Measurements from ENCODE around the gene ZNF618. TPM values are rescaled to one million over a fixed set of nuclear protein-coding genes. Genes with fewer than 3 reads are reported as not detected.

Gene ZNF618
- total RNA-seq, 2 donors from 2014 or later: 16.6 to 24.9 TPM

GRCh38 chr9:113898596-113898995 is 22.5 kb downstream of the ZNF618 start:
- peaks cover 8% of the 10 kb centered on the region for H3K9me3 ChIP-seq
- peaks cover 0 to 20% of the 10 kb centered on the region in 2 donors for H3K4me1 ChIP-seq (ENCODE audit: control insufficient read depth in 1 of 2, low read depth in 2 of 2)
- DNase-seq (ENCODE audit: low spot score) (no peak), ATAC-seq (ENCODE audit: insufficient number of reproducible peaks, low FRiP score, low read depth) (no peak)
- no peak overlapping the region for H3K27ac ChIP-seq
- H3K36me3 ChIP-seq: no peaks in the 10 kb centered on the region
- no peak overlapping the region for H3K4me3 ChIP-seq
- TF ChIP-seq CTCF (IDR thresholded peaks at IDR 0.05): no peak
- no peaks in the 10 kb centered on the region for H3K27me3 ChIP-seq (replicated peaks; ENCODE audit: insufficient read depth)

DNA sequence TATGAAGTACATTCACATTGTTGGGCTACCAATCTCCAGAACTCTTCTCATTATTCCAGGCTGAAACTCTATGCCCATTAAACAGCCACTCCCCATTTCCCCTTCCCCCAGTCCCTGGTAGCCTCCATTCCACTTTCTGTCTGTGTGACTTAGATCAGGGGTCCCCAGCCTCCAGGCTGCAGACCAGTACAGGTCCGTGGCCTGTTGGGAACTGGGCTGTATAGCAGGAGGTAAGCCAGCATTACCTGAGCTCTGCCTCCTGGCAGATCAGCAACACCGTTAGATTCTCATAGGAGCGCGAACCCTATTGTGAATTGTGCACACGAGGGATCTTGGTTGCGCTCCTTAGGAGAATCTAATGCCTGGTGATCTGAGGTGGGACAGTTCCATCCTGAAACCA is 23.1 kb downstream of the ZNF618 start:
- Histone ChIP-seq H3K27ac (no peak overlapping the region), H3K36me3 (no peaks in the 10 kb centered on the region), H3K4me3 (no peak overlapping the region), H3K27me3 (replicated peaks; ENCODE audit: insufficient read depth) (no peaks in the 10 kb centered on the region), H3K4me1 (ENCODE audit: control insufficient read depth in 1 of 2, low read depth in 2 of 2) (peaks cover 0 to 25% of the 10 kb centered on the region in 2 donors), H3K9me3 (peaks cover 9% of the 10 kb centered on the region)
- no peak for ATAC-seq (ENCODE audit: insufficient number of reproducible peaks, low FRiP score, low read depth)
- DNase-seq (ENCODE audit: low spot score): no peak
- no peak for TF ChIP-seq CTCF (IDR thresholded peaks at IDR 0.05)

DNA sequence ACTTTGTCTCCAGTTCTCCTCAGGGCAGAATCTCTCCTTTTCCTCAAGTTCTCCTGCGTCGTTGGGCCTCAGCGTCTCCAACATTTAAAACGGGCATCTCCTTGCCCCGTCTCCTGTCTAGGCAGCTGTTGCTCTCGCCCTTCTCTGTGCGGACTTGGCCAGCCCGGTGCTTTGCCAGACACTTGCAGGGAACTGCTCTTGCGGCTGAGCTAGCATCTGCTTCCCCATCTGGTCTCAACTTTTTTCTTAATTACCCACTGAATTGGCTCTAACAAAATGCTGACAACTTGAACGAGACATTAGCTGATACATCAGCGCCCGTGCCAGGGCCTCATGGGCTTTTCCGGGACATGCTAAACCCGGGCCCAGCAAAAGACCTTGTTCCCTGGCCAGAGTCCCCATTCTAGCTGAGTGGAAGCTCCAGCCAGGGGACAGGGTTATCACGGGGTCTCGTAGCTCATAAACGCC is 25.1 kb downstream of the ZNF618 start:
- no peak for ATAC-seq (ENCODE audit: insufficient number of reproducible peaks, low FRiP score, low read depth)
- no peak overlapping the region for H3K4me3 ChIP-seq
- no peak for DNase-seq (ENCODE audit: low spot score)
- H3K4me1 ChIP-seq (ENCODE audit: control insufficient read depth in 1 of 2, low read depth in 2 of 2): peaks cover under 1 to 31% of the 10 kb centered on the region in 2 donors
- no peak for TF ChIP-seq CTCF (IDR thresholded peaks at IDR 0.05)
- no peaks in the 10 kb centered on the region for H3K36me3 ChIP-seq
- H3K27me3 ChIP-seq (replicated peaks; ENCODE audit: insufficient read depth): no peaks in the 10 kb centered on the region
- peak overlapping the region; percentile 33 to 47 for H3K27ac ChIP-seq
- H3K9me3 ChIP-seq: peaks cover 9% of the 10 kb centered on the region

DNA sequence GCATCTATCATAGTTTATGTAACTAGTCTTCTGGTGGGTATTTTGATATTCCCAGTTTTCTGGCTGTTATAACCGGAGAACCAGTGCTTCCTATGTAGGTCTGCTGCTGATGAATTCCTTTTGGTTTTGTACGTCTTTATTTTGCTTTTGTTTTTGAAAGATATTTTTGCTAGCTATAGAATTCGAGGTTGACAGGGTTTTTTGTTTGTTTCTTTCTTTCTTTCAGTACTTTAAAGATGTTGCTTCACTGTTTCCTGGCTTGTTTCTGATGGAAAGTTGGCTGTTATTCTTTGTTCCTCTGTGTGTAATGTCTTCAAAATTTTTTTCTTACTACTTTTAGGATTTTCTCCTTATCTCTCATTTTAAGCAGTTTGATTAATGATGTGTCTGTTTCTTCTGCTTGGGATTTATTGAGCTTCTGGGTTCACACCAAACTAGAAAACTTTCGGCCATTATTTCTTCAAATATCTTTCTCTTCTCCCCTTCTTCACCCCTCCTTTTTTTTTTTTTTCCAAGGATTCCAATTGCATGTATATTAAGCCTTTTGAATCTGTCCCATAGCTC is 27.5 kb downstream of the ZNF618 start:
- DNase-seq (ENCODE audit: low spot score) (no peak), ATAC-seq (ENCODE audit: insufficient number of reproducible peaks, low FRiP score, low read depth) (no peak)
- Histone ChIP-seq H3K4me1 (ENCODE audit: control insufficient read depth in 1 of 2, low read depth in 2 of 2) (peaks cover 13 to 42% of the 10 kb centered on the region in 2 donors), H3K36me3 (no peaks in the 10 kb centered on the region), H3K27me3 (replicated peaks; ENCODE audit: insufficient read depth) (no peaks in the 10 kb centered on the region), H3K9me3 (peaks cover 9% of the 10 kb centered on the region), H3K27ac (no peak overlapping the region), H3K4me3 (no peak overlapping the region)
- no peak for TF ChIP-seq CTCF (IDR thresholded peaks at IDR 0.05)

GRCh38 chr9:113906411-113907110 is 30.5 kb downstream of the ZNF618 start:
- ATAC-seq (ENCODE audit: insufficient number of reproducible peaks, low FRiP score, low read depth): peak; percentile 30

More at GRCh38 chr9:113906411-113907110, 30.5 kb downstream of the ZNF618 start:
- no peaks in the 10 kb centered on the region for H3K27me3 ChIP-seq (replicated peaks; ENCODE audit: insufficient read depth)
- DNase-seq (ENCODE audit: low spot score): no peak
- H3K36me3 ChIP-seq: no peaks in the 10 kb centered on the region
- peak overlapping the region in 1 of 2 donors; percentile 34 for H3K27ac ChIP-seq
- H3K4me1 ChIP-seq (ENCODE audit: control insufficient read depth in 1 of 2, low read depth in 2 of 2): peaks cover 25 to 53% of the 10 kb centered on the region in 2 donors
- peaks cover 9% of the 10 kb centered on the region for H3K9me3 ChIP-seq
- no peak for TF ChIP-seq CTCF (IDR thresholded peaks at IDR 0.05)
- H3K4me3 ChIP-seq: no peak overlapping the region

All from thoracic aorta (tissue), 2 donors.